Stimulated activated naive CD4-positive, alpha-beta T cell (primary cell): ENCODE data around the gene HSPA6.
A peak's percentile ranks its signal among the peaks of the same experiment; 100 is the strongest.
"Not testable (repeated sequence)": the region's sequence is repeated elsewhere in the genome, so short reads cannot be mapped to it uniquely, and the experiment has no call there.

ENCODE experiments used
- DNase-seq, 6 experiments: peaks; one replicate each; lab custom pipeline; 2025; lab: John Stamatoyannopoulos, UW

Gene HSPA6

GRCh38 chr1:161560960-161561715, 36.8 kb downstream of the HSPA6 start:
- peak in 1 of 6 experiments; percentile 27 for DNase-seq

- DNase-seq, result not testable (repeated sequence)
These were observed 38.1 kb downstream of the HSPA6 start for GRCh38 chr1:161562441-161562840.

GRCh38 chr1:161563522-161563921, 39.2 kb downstream of the HSPA6 start:
- not testable (repeated sequence) for DNase-seq

GRCh38 chr1:161566602-161566960, 42.2 kb downstream of the HSPA6 start:
- not testable (repeated sequence) for DNase-seq

- DNase-seq, result not testable (repeated sequence)
These were observed 47.4 kb downstream of the HSPA6 start for GRCh38 chr1:161571703-161572102.
